ENCODE results near the gene ADCYAP1R1.

The ADCYAP1R1 gene

DNA sequence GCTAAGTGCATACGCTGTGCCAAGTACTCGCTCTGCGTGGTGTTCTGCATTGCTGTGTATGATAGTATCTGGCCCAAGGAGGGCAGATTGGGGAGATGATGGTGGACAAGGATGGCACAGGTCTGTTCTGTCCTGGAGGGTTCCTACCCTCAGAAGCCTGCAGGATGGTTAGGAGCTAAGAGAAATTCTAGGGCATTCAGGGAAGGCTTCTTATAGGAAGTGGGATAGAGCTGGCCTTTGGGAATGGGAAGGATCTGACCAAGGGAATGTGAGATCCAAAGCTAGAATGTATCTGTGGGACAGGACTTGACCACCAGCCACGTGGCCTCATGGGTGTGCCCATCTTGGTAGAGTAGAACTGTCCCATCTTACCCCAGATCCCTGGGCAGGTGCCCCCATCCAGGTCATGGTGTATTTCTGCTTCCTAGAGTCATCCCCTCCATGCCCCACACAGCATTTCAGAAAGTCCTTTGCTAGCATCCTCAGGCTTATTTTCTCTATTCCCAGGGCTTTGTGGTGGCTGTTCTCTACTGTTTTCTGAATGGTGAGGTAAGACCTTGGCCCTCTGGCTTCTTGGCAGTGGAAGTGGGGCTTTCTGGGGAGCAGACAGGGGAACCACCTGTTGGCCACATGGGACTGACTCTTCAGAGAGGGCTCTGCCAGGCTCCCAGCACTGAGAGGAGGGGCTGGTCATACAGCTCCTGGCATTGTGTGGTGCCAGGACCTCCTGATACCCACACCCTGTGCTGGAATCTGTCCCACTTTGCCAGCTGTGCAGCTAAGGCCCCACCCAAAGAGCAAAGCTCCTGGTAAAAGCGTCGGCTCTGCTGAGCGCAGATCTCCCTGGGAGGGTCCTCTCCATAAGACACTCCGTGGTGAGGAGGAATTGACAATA lies 52.5 kb downstream of the ADCYAP1R1 start:
- DNase-seq, result no peak

- DNase-seq, result no peak
Measured at GRCh38 chr7:31105256-31105950, 53.3 kb downstream of the ADCYAP1R1 start.

- DNase-seq, result no peak
Measured at GRCh38 chr7:31106303-31107105, 54.4 kb downstream of the ADCYAP1R1 start.

DNA sequence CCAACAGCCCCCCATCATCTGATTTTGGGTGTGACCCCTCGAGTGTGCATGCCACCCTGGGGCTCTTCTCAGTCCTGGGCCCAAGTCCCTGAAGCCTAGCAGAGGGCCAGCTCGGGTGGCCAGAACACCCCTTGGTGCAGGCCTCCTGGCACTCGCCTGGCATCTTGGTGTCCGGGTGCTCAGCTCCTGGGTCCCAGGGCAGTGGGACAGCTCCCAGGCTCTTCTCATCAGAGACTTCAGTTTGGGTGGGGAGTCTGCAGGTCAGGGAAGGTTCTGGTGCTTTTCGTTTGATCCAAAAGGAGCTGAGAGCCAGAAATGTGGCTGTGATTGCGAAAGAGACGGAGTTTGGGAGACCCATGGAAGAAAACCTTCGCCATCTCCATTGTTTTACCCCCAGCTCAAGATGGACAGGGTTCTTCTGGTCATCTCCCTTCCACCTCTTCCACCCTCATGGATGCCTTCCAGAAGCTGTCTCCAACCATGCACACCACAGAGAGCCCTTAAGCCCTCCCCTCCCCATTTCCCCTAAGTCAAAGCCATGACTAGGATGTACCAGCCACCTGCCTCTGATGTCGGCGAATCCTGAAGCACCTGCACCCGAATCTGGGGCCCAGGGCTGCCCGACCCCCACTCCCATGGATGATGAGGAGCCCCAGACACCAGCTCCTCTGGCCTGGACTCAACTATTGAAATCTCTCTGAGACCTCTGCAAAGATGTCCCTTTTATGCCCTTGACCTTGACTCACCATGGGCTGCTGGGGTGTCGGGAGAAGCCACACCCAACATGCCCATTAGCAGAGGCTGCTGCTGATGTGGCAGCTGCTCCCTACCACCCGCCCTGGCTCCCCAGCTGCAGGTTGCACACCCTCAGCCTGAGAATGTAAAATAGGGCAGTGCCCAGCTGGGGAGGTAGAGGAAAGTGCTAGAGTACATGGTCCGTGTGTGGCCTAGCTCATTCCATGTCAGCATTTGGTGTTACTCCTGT lies 55.3 kb downstream of the ADCYAP1R1 start:
- DNase-seq, result no peak

GRCh38 chr7:31108097-31108657 lies 56.1 kb downstream of the ADCYAP1R1 start:
- no peak for DNase-seq

DNA sequence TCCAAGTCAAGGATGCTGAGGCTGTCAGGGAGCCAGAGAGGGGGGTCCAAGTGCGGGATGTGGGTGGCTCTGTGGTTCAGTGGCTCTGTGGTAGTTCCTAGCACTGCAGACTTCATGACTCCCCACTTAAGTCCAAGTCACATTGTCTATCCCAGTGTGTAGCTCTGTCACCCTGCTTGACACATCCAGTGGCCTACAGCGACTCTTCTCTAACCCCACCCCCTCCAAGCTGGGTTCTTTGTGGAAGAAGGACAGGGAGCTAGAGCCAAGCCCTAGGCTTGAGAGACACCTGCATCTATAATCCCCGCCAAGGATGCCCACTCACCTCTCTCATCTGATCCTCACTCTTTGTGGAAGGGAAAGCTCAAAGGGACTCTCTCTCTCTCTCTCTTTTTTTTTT lies 57.6 kb downstream of the ADCYAP1R1 start:
- no peak for DNase-seq

GRCh38 chr7:31110331-31111108 lies 58.4 kb downstream of the ADCYAP1R1 start:
- DNase-seq, result no peak

DNA sequence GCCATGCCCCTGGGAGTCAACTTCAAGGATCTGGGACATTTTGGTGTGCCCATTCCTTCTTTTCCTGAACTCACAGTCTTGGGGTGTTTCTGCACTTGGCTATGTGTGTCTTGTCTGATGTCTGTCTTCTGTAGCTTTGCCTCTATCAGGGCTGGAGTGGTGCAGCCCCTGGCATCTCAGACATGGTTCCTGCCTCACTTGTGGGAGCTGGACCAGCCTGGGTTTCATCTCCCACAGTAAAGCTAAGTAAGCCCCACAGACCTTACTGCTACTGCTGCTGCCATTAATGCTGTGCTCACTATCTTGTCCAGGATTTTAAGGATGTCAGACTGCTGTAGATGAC lies 59.0 kb downstream of the ADCYAP1R1 start:
- no peak for DNase-seq

- no peak for DNase-seq
Measured at GRCh38 chr7:31113660-31114059, 61.6 kb downstream of the ADCYAP1R1 start.

- peak in 1 of 56 donors; percentile 9 for DNase-seq
Measured at GRCh38 chr7:31114593-31115343, 62.7 kb downstream of the ADCYAP1R1 start.

DNA sequence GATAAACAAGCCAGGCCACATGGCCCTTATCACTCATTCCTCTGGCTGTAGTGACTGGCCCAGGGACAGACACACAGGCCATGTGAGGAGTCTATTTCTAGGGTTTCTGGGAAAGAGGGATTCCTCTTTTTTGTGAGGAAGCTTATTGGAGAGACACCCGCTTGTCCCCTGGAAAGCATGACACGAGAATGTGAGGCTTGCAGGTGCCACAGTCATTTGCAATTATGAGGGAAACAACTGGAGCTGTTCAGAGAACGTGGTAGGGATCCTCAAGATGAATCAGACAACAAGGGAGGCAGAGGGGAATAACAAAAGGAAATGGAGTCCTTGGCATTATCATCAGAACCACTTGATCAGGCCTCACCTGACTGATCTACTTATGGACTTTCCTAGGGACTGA lies 64.5 kb downstream of the ADCYAP1R1 start:
- DNase-seq, result no peak

GRCh38 chr7:31119249-31119648 lies 67.1 kb downstream of the ADCYAP1R1 start:
- no peak for DNase-seq

GRCh38 chr7:31120800-31121513 lies 68.8 kb downstream of the ADCYAP1R1 start:
- DNase-seq, result no peak

- no peak for DNase-seq
Measured at GRCh38 chr7:31121601-31122000, 69.5 kb downstream of the ADCYAP1R1 start.

DNA sequence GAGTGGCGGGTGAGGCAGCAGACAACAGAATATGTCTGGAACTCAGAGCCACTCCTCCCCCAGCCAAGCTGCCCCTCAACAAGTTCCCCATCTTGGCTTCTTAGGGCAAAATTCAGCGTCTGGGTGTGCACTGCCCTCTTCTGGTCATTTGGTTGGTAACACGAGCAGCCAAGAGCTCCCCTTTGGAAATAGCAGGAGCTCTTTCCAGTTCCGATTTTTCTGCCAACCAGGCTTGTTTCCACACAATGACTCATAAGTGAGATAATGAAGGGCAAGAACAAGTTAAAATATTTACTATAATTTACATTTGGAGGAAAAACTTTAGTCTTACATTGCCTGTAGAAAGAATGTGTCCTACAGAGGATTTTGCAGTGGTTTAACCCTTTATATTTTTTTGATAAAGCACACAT lies 70.5 kb downstream of the ADCYAP1R1 start:
- peak in 50 of 56 donors; percentile 4 to 75 (median 32) for DNase-seq

GRCh38 chr7:31123321-31123720 lies 71.2 kb downstream of the ADCYAP1R1 start:
- no peak for DNase-seq

DNA sequence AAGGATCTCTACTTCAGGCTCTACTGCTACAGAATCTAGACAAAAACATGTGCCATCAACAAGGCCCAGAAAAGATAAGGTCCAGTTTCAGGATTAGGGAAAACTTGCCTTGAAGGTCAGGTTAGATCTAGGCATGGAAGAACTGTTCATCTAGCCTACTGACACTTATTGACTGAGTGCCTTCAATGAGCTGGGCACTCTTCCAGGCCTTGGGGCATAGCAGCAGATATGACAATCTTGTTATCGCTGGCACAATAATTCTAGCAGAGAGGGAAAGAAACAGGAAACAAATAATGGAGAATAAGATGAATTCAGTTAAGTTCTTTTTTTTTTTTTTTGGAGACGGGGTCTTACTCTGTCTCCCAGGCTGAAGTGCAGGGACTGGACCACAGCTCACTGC lies 71.6 kb downstream of the ADCYAP1R1 start:
- DNase-seq, result no peak

DNA sequence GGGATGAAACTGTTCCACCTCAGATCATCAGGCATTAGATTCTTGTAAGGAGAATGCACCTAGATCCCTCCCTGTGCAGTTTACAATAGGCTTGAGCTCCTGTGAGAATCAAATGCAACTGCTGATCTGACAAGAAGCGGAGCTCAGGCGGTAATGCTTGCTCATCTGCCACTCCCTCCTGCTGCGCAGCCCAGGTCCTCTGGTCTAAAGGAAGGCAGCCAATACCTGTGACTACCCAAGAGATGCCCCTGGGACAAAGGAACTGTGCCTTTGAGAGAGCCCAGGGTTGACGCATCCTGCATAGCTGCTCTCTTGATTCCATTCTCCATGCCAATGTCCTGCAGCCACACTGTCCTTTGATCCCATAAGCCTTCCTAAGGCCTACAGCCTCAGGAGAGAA lies 73.1 kb downstream of the ADCYAP1R1 start:
- no peak for DNase-seq
